H1 (cell line): ENCODE results near the gene PSORS1C2. TPM values are rescaled to one million over a fixed set of nuclear protein-coding genes. Genes with fewer than 3 reads are reported as not detected.

Source experiments
- CEBPB ChIP-seq: IDR thresholded peaks from 2 replicates; pipeline ENCODE4 v1.6.1; 2012; ENCODE audit warnings: low read depth, low read length
- CHD1 ChIP-seq: IDR thresholded peaks from 2 replicates; pipeline ENCODE4 v1.6.1; 2012; ENCODE audit warnings: low read depth, low read length, improper control_type of control experiment
- CTBP2 ChIP-seq: IDR thresholded peaks from 2 replicates; pipeline ENCODE4 v1.7.0; 2011; ENCODE audit warnings: borderline replicate concordance, mild to moderate bottlenecking, moderate library complexity, mixed read lengths, low read length; ENCODE audit not compliant: insufficient read depth, insufficient read length
- GABPA ChIP-seq: IDR thresholded peaks from 2 replicates; pipeline ENCODE4 v1.6.1; 2011; ENCODE audit warnings: mild to moderate bottlenecking, low read length, moderate library complexity, borderline replicate concordance; ENCODE audit not compliant: insufficient read depth
- HDAC2 ChIP-seq, 2 experiments: fragments of 300-600 bp in 1 of 2; sonication (generic) in 1 of 2; IDR thresholded peaks; 2 replicates each; pipeline ENCODE4 v1.6.1; 2011 to 2012; ENCODE audit warnings: low read depth in 2 of 2, low read length in 2 of 2, mild to moderate bottlenecking in 2 of 2, moderate library complexity in 2 of 2, borderline replicate concordance in 1 of 2, inconsistent platforms in 1 of 2
- KDM1A ChIP-seq: fragments of 200-600, 300-600 bp; sonication (generic); IDR thresholded peaks from 2 replicates; pipeline ENCODE4 v1.7.1; 2016; ENCODE audit warnings: mild to moderate bottlenecking, low read length, borderline replicate concordance
- KDM4A ChIP-seq: IDR thresholded peaks from one replicate; pipeline ENCODE4 v1.7.1; 2012; ENCODE audit warnings: low read depth, mild to moderate bottlenecking, moderate library complexity, low read length, inconsistent platforms; ENCODE audit not compliant: severe bottlenecking
- RBBP5 ChIP-seq: IDR thresholded peaks from 2 replicates; pipeline ENCODE4 v1.7.1; 2012; ENCODE audit warnings: low read depth, mild to moderate bottlenecking, inconsistent platforms, low read length, moderate library complexity, borderline replicate concordance
- SP4 ChIP-seq: IDR thresholded peaks from 2 replicates; pipeline ENCODE4 v1.6.1; 2012; ENCODE audit warnings: low read length, inconsistent platforms
- TAF7 ChIP-seq: optimal IDR thresholded peaks from 2 replicates; pipeline ENCODE3; 2011; ENCODE audit warnings: low read depth, mild to moderate bottlenecking, inconsistent platforms, low read length, moderate library complexity, borderline replicate concordance
- polyA plus RNA-seq, 7 experiments: library from polyadenylated mRNA; depleted of rRNA in 3 of 7; stranded (reverse) in 5 of 7; unstranded in 2 of 7; fragments of >200 nt in 5 of 7; fragments of 200-250 nt in 2 of 7; gene quantifications; 1 replicate in 5 of 7; 2 replicates in 1 of 7; 4 replicates in 1 of 7; pipeline versions ENCODE4 v1.2.1 to v1.2.3, GENCODE V29; 2011 to 2013; ENCODE audit warnings: missing spikeins in 2 of 7, mixed read lengths in 2 of 7
- total RNA-seq: library from RNA; stranded (reverse); fragmentation: NEBNext Ultra II Directional; extraction: Animal tissue kit (Norgen Biotek cat#: 25700); gene quantifications from 2 replicates; pipeline ENCODE4 v1.2.1, GENCODE V29; 2021

Gene PSORS1C2
- total and polyA plus RNA-seq, 2 of the 8 experiments (the other 6 are each of a cell fraction or from before 2014, with no cell fraction given), result 0.11 TPM; not detected in 1

GRCh38 chr6:31142361-31142761 lies 3.5 kb upstream of the PSORS1C2 start (continued):
- TF ChIP-seq TAF7 (no peak), CHD1 (no peak), CEBPB (no peak), RBBP5 (no peak), HDAC2 (IDR thresholded peaks at IDR 0.05; ENCODE audit: borderline replicate concordance in 1 of 2, low read depth in 2 of 2, low read length in 2 of 2) (no peak), KDM4A (no peak), GABPA (no peak), SP4 (no peak), KDM1A (no peak), CTBP2 (no peak)
